HepG2 (cell line): ENCODE results near the gene RERE. TPM values are rescaled to one million over a fixed set of nuclear protein-coding genes. Genes with fewer than 3 reads are reported as not detected.

Source experiments
- AKAP8 ChIP-seq: sonication (generic); formaldehyde crosslinking; IDR thresholded peaks from 2 replicates; pipeline ENCODE4 v1.5.1; 2020; ENCODE audit warnings: mild to moderate bottlenecking, missing genetic modification reagents
- CEBPB ChIP-seq: IDR thresholded peaks from 2 replicates; pipeline ENCODE4 v1.6.1; 2011; ENCODE audit warnings: low read depth, low read length, improper control_type of control experiment, borderline replicate concordance
- FOSL2 ChIP-seq: sonication (generic); formaldehyde crosslinking; IDR thresholded peaks from 2 replicates; pipeline ENCODE4 v1.4.0; 2020; ENCODE audit warnings: missing genetic modification reagents
- GATA4 ChIP-seq: sonication (generic); IDR thresholded peaks from 2 replicates; pipeline ENCODE4 v1.6.1; 2016; ENCODE audit warnings: antibody characterized with exemption, low read depth, borderline replicate concordance
- IRF2 ChIP-seq: IDR thresholded peaks from 2 replicates; pipeline ENCODE4 v1.6.1; 2018; ENCODE audit warnings: missing genetic modification reagents, missing compliant biosample characterization
- JUNB ChIP-seq: sonication (generic); formaldehyde crosslinking; IDR thresholded peaks from 2 replicates; pipeline ENCODE4 v1.8.0; 2022; ENCODE audit warnings: missing genetic modification reagents, mild to moderate bottlenecking, borderline replicate concordance
- NFKBIZ ChIP-seq: IDR thresholded peaks from 2 replicates; pipeline ENCODE4 v1.6.1; 2018; ENCODE audit warnings: missing genetic modification reagents, missing compliant biosample characterization
- PHF5A ChIP-seq: IDR thresholded peaks from one replicate; pipeline ENCODE4 v1.6.1; 2018; ENCODE audit warnings: low read depth, missing genetic modification reagents; ENCODE audit not compliant: unreplicated experiment
- REST ChIP-seq, 2 experiments: IDR thresholded peaks; 2 replicates each; pipeline ENCODE4 v1.6.1; 2011 to 2012; ENCODE audit warnings: low read length in 2 of 2, borderline replicate concordance in 1 of 2, low read depth in 1 of 2, mild to moderate bottlenecking in 1 of 2, moderate library complexity in 1 of 2
- RFX3 ChIP-seq: IDR thresholded peaks from 2 replicates; pipeline ENCODE4 v1.6.1; 2016; ENCODE audit warnings: missing biosample characterization, missing genetic modification reagents
- TGIF2 ChIP-seq: IDR thresholded peaks from 2 replicates; pipeline ENCODE4 v1.6.1; 2016; ENCODE audit warnings: control low read depth, missing compliant biosample characterization
- ZNF251 ChIP-seq: sonication (generic); formaldehyde crosslinking; IDR thresholded peaks from 2 replicates; pipeline ENCODE4 v1.9.0; 2021; ENCODE audit warnings: mild to moderate bottlenecking, missing genetic modification reagents
- ZNF282 ChIP-seq: fragments of 450-650 bp; IDR thresholded peaks from 2 replicates; pipeline ENCODE4 v1.6.1; 2018; ENCODE audit not compliant: partially characterized antibody
- ZNF33A ChIP-seq: sonication (generic); formaldehyde crosslinking; IDR thresholded peaks from 2 replicates; pipeline ENCODE4 v1.5.1; 2020; ENCODE audit warnings: missing genetic modification reagents, mild to moderate bottlenecking, moderate library complexity, borderline replicate concordance
- ZNF34 ChIP-seq: sonication (generic); formaldehyde crosslinking; IDR thresholded peaks from 2 replicates; pipeline ENCODE4 v1.4.0; 2020; ENCODE audit warnings: mild to moderate bottlenecking, missing genetic modification reagents, borderline replicate concordance
- ZNF597 ChIP-seq: sonication (generic); formaldehyde crosslinking; IDR thresholded peaks from 2 replicates; pipeline ENCODE4 v1.5.0; 2020; ENCODE audit warnings: missing genetic modification reagents
- ZNF674 ChIP-seq: sonication (generic); formaldehyde crosslinking; IDR thresholded peaks from 2 replicates; pipeline ENCODE4 v1.5.0; 2020; ENCODE audit warnings: low read depth, mild to moderate bottlenecking, missing genetic modification reagents
- ZNF761 ChIP-seq: sonication (generic); formaldehyde crosslinking; conservative IDR thresholded peaks from 2 replicates; pipeline ENCODE4 v1.4.0; 2020; ENCODE audit warnings: mild to moderate bottlenecking, missing genetic modification reagents
- ZSCAN31 ChIP-seq: sonication (generic); formaldehyde crosslinking; IDR thresholded peaks from 2 replicates; pipeline ENCODE4 v1.5.0; 2020; ENCODE audit warnings: low read depth, mild to moderate bottlenecking, missing genetic modification reagents
- ZZZ3 ChIP-seq: sonication (generic); formaldehyde crosslinking; IDR thresholded peaks from 2 replicates; pipeline ENCODE4 v1.4.0; 2020; ENCODE audit warnings: missing genetic modification reagents, mild to moderate bottlenecking, borderline replicate concordance
- polyA plus RNA-seq, 8 experiments: library from polyadenylated mRNA; depleted of rRNA in 3 of 8; stranded (reverse) in 7 of 8; unstranded in 1 of 8; fragments of >200 nt; fragmentation: Illumina TruSeq in 4 of 8; extraction: Trizol in 4 of 8; gene quantifications; 2 replicates each; pipeline versions ENCODE4 v1.2.1 to v1.2.3, GENCODE V29; 2011 to 2016; ENCODE audit warnings: low read depth in 4 of 8, missing spikeins in 1 of 8, mixed read lengths in 1 of 8; ENCODE audit not compliant: insufficient read depth in 1 of 8
- total RNA-seq, 5 experiments: library from RNA; depleted of rRNA; stranded (reverse); fragments of >200 nt; fragmentation: Illumina TruSeq; extraction: Trizol; gene quantifications; 2 replicates each; pipeline ENCODE4 v1.2.3, GENCODE V29; 2016; ENCODE audit warnings: low read depth in 1 of 5
- TF ChIP-seq, protein P1 (sequence below): sonication (generic); formaldehyde crosslinking; conservative IDR thresholded peaks from 2 replicates; pipeline ENCODE4 v1.8.0; 2022; ENCODE audit warnings: mild to moderate bottlenecking, moderate library complexity, missing genetic modification reagents
- TF ChIP-seq, protein P2 (sequence below): IDR thresholded peaks from 2 replicates; pipeline ENCODE4 v1.6.1; 2012; ENCODE audit warnings: low read depth, low read length, improper control_type of control experiment

RERE gene
- total and polyA plus RNA-seq, 2 of the 13 experiments (the other 11 are each of a cell fraction or from before 2014, with no cell fraction given), result 18.3 to 21.9 TPM

DNA sequence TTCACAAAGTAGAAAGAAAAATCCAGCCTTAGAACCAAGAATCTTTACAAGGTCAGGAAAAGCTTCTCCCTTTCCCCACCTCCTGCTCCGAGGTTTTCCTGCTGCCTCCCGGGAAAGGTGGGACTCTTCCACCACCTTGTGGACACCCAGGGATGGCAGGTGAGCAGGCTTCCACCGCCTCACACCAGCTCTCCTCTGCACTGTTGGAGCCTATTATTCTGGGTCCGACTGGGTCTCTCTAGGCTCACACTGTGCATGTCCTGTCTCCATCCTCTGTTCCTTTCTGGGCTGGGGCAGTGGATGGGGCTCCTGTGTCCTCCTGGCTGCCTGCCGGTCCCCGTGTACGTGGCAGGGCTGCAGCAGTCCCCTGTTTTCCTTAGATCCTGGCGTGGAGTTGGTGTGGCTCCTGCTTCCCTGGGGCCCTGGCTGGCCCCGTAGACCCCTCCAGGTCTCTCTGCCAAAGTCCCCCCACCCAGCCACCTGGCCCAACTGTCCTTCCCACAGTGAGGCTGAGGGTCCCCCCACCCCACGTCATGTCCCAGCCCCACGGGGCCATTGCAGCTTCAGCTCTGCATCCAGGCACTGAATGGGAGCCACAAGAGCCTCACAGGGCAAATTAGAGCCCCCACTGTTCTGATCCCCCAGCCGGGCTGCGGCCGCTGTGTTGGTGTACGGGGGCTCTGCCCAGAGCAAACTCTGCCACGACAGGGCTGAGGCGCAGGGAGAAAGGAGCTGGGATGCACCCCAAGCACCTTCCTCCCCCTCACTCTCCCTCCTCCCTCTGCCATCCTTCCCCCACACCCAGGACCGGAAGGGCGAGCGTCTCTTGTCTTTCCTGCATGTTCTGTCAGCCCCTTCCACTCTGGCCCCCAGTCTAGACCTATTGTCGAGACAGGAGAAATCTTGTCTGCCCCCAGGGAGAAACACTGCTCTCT lies 502.8 kb downstream of the RERE start (continued):
- TF ChIP-seq, protein P1, sequence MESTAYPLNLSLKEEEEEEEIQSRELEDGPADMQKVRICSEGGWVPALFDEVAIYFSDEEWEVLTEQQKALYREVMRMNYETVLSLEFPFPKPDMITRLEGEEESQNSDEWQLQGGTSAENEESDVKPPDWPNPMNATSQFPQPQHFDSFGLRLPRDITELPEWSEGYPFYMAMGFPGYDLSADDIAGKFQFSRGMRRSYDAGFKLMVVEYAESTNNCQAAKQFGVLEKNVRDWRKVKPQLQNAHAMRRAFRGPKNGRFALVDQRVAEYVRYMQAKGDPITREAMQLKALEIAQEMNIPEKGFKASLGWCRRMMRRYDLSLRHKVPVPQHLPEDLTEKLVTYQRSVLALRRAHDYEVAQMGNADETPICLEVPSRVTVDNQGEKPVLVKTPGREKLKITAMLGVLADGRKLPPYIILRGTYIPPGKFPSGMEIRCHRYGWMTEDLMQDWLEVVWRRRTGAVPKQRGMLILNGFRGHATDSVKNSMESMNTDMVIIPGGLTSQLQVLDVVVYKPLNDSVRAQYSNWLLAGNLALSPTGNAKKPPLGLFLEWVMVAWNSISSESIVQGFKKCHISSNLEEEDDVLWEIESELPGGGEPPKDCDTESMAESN, result no peak
- TF ChIP-seq ZNF282 (no peak), ZNF34 (no peak), ZNF251 (CRISPR knock-in tag) (no peak), FOSL2 (CRISPR knock-in tag) (peak; percentile 58), GATA4 (no peak), RFX3 (no peak), TGIF2 (CRISPR knock-in tag) (no peak), ZNF597 (no peak), ZNF33A (no peak), NFKBIZ (CRISPR knock-in tag) (no peak), PHF5A (CRISPR knock-in tag) (no peak), ZNF761 (CRISPR knock-in tag) (no peak), ZNF674 (CRISPR knock-in tag) (no peak), AKAP8 (CRISPR knock-in tag) (0 out of 2 replicates have a peak, but pooled peaks have one; percentile 28), ZSCAN31 (no peak), IRF2 (peak; percentile 86), REST (IDR thresholded peaks at IDR 0.05; ENCODE audit: borderline replicate concordance in 1 of 2, low read depth in 1 of 2, low read length in 2 of 2) (no peak), ZZZ3 (no peak), JUNB (no peak), CEBPB (no peak)
- TF ChIP-seq, protein P2, sequence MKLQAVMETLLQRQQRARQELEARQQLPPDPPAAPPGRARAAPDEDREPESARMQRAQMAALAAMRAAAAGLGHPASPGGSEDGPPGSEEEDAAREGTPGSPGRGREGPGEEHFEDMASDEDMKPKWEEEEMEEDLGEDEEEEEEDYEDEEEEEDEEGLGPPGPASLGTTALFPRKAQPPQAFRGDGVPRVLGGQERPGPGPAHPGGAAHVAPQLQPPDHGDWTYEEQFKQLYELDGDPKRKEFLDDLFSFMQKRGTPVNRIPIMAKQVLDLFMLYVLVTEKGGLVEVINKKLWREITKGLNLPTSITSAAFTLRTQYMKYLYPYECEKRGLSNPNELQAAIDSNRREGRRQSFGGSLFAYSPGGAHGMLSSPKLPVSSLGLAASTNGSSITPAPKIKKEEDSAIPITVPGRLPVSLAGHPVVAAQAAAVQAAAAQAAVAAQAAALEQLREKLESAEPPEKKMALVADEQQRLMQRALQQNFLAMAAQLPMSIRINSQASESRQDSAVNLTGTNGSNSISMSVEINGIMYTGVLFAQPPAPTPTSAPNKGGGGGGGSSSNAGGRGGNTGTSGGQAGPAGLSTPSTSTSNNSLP, result no peak
